K562 (cell line): ENCODE data around the gene ARHGEF12. TPM values are rescaled to one million over a fixed set of nuclear protein-coding genes. Genes with fewer than 3 reads are reported as not detected.

Source experiments
- ATAC-seq: fragments of 200-7000 bp; cut with Tn5 transposase; 3 replicates; pipeline ENCODE4 v1.9.1; 2020; ENCODE audit warnings: moderate library complexity
- BruUV-seq: library from RNA; stranded (reverse); fragments of 400-500 nt; replicated peaks from 2 replicates; lab custom pipeline; 2021; lab: Mats Ljungman, UMichigan
- CTCF ChIA-PET: fragments of 300-600 bp; formaldehyde crosslinking; extraction: SDS; loops from one replicate; lab custom pipeline; 2021; ENCODE audit warnings: low intra/inter-chr PET ratio; lab: Yijun Ruan, JAX
- POLR2A ChIA-PET: fragments of 300-600, 350-650 bp; sonication (Branson Sonifier 250); formaldehyde crosslinking; extraction: SDS; loops from one replicate; lab custom pipeline; 2021; ENCODE audit warnings: antibody characterized with exemption, inconsistent platforms; lab: Yijun Ruan, JAX
- DNase-seq, 4 experiments: peaks; one replicate each; pipeline versions ENCODE4 v3.0.0 to v3.0.0-alpha.2; 2011 to 2018; ENCODE audit warnings: low spot score in 3 of 4, mixed read lengths in 3 of 4; ENCODE audit errors: extremely low read depth in 1 of 4
- FAIRE-seq: peaks from 2 replicates; lab custom pipeline; 2011; peaks lifted over from hg19 to GRCh38; lab: Jason Lieb, UNC
- H2AFZ ChIP-seq: 2 replicates; pipeline ENCODE4 v1.6.0; 2011; ENCODE audit warnings: low read depth, low read length, control low read depth, inconsistent platforms
- H3K27ac ChIP-seq: fragments of 200-600 bp; 3 replicates; pipeline ENCODE4 v1.8.0; 2011; ENCODE audit warnings: low read depth, mild to moderate bottlenecking, control low read depth, inconsistent platforms, low read length, moderate library complexity, mixed read lengths; ENCODE audit errors: extremely low read depth
- H3K27me3 ChIP-seq, 2 experiments: fragments of 300-600 bp in 1 of 2; 2 replicates in 1 of 2; 3 replicates in 1 of 2; pipeline versions ENCODE4 v1.6.0 to v1.8.0; 2011; ENCODE audit warnings: inconsistent platforms in 2 of 2, low read length in 2 of 2, mild to moderate bottlenecking in 1 of 2, mixed read lengths in 1 of 2, moderate library complexity in 1 of 2; ENCODE audit not compliant: control insufficient read depth in 2 of 2, insufficient read depth in 2 of 2
- H3K36me3 ChIP-seq: fragments of 300-600 bp; 3 replicates; pipeline ENCODE4 v1.8.0; 2011; ENCODE audit warnings: mild to moderate bottlenecking, low read length, inconsistent platforms; ENCODE audit not compliant: control insufficient read depth, insufficient read depth
- H3K4me1 ChIP-seq, 2 experiments: fragments of 200-600 bp in 1 of 2; replicated peaks in 1 of 2; 2 replicates in 1 of 2; 3 replicates in 1 of 2; pipeline versions ENCODE4 v1.5.1 to v1.8.0; 2011; ENCODE audit warnings: inconsistent platforms in 2 of 2, low read length in 2 of 2, mild to moderate bottlenecking in 1 of 2, mixed read lengths in 1 of 2, moderate library complexity in 1 of 2; ENCODE audit not compliant: control insufficient read depth in 2 of 2, insufficient read depth in 2 of 2
- H3K4me2 ChIP-seq: 2 replicates; pipeline ENCODE4 v1.6.1; 2011; ENCODE audit warnings: low read length, control low read depth, inconsistent platforms, mixed read lengths; ENCODE audit not compliant: insufficient read depth
- H3K4me3 ChIP-seq: fragments of 200-600 bp; sonication (generic), shearing (Covaris generic); 2 replicates; pipeline ENCODE4 v1.5.1; 2016; ENCODE audit warnings: control low read depth, inconsistent platforms
- H3K79me2 ChIP-seq: fragments of 200-600 bp; 3 replicates; pipeline ENCODE4 v1.8.0; 2011; ENCODE audit warnings: low read length, inconsistent platforms; ENCODE audit not compliant: control insufficient read depth, insufficient read depth
- H3K9ac ChIP-seq, 2 experiments: 2 replicates each; pipeline versions ENCODE4 v1.6.0 to v1.6.1; 2011; ENCODE audit warnings: low read depth in 2 of 2, low read length in 2 of 2, control low read depth in 1 of 2, inconsistent platforms in 1 of 2, mild to moderate bottlenecking in 1 of 2, mixed read lengths in 1 of 2; ENCODE audit not compliant: insufficient read depth in 1 of 2
- H3K9me1 ChIP-seq: one replicate; pipeline ENCODE4 v1.6.0; 2011; ENCODE audit warnings: inconsistent platforms, mild to moderate bottlenecking, low read length, moderate library complexity; ENCODE audit not compliant: control insufficient read depth, insufficient read depth
- H3K9me3 ChIP-seq: replicated peaks from 2 replicates; pipeline ENCODE4 v1.5.1; 2011; ENCODE audit warnings: low read depth, low read length, inconsistent platforms; ENCODE audit not compliant: control insufficient read depth, insufficient read depth
- H4K20me1 ChIP-seq: replicated peaks from 2 replicates; pipeline ENCODE4 v1.6.1; 2011; ENCODE audit warnings: low read length, inconsistent platforms, mixed read lengths; ENCODE audit not compliant: control insufficient read depth, insufficient read depth
- DNMT1 ChIP-seq: fragments of 450-650 bp; IDR thresholded peaks from 2 replicates; pipeline ENCODE4 v1.6.1; 2016; ENCODE audit warnings: antibody characterized with exemption, mild to moderate bottlenecking
- E2F3 ChIP-seq: fragments of 250-450 bp; sonication (Bioruptor Pico); IDR thresholded peaks from 2 replicates; pipeline ENCODE4 v1.4.0; 2020; ENCODE audit warnings: mild to moderate bottlenecking
- HNRNPH1 ChIP-seq: fragments of 200-400 bp; formaldehyde crosslinking; optimal IDR thresholded peaks from 2 replicates; pipeline ENCODE3; 2017; ENCODE audit warnings: low read depth, mild to moderate bottlenecking, low read length, moderate library complexity
- HSF4 ChIP-seq: fragments of 250-450 bp; sonication (Bioruptor Pico); IDR thresholded peaks from 2 replicates; pipeline ENCODE4 v2.1.2; 2022; ENCODE audit warnings: mild to moderate bottlenecking, moderate library complexity, borderline replicate concordance
- KLF1 ChIP-seq: fragments of 450-650 bp; IDR thresholded peaks from 2 replicates; pipeline ENCODE4 v1.6.1; 2016; ENCODE audit warnings: missing genetic modification characterization, missing compliant biosample characterization
- RCOR1 ChIP-seq, 2 experiments: IDR thresholded peaks; 2 replicates each; pipeline ENCODE4 v1.6.1; 2012; ENCODE audit warnings: low read depth in 2 of 2, low read length in 2 of 2, borderline replicate concordance in 1 of 2, improper control_type of control experiment in 1 of 2
- ZNF217 ChIP-seq: sonication (generic); formaldehyde crosslinking; IDR thresholded peaks from 2 replicates; pipeline ENCODE4 v1.8.0; 2022; ENCODE audit warnings: mild to moderate bottlenecking, missing genetic modification reagents
- WGBS: fragments of 100-300 bp; shearing (Covaris generic); methylation state at CpG from one replicate; pipeline ENCODE4 v1.1.6; 2016; ENCODE audit warnings: low coverage, mixed read lengths; ENCODE audit not compliant: insufficient coverage; ENCODE audit errors: missing lambda C conversion rate; 5-methylcytosine and 5-hydroxymethylcytosine counted together
- in situ Hi-C: fragments of 300-500 bp; cut with MboI; formaldehyde crosslinking; loops from 4 replicates; pipeline ENCODE4 v1.15.0; 2018; ENCODE audit warnings: inconsistent platforms, mixed read lengths
- intact Hi-C: fragments of 100-400 bp; cut with micrococcal nuclease; formaldehyde crosslinking; loops from 2 replicates; pipeline ENCODE4 v1.14.2; 2022
- polyA plus RNA-seq, 8 experiments: library from polyadenylated mRNA; depleted of rRNA in 4 of 8; stranded (reverse) in 5 of 8; unstranded in 3 of 8; fragments of >200 nt; fragmentation: Nextera tagmentation in 2 of 8; fragmentation: Illumina TruSeq in 1 of 8; extraction: Ambion mirVana in 2 of 8; extraction: Trizol in 1 of 8; gene quantifications; 2 replicates each; pipeline versions ENCODE4 v1.2.1 to v1.2.3, GENCODE V29; 2011 to 2014; ENCODE audit warnings: inconsistent platforms in 1 of 8, missing spikeins in 1 of 8
- total RNA-seq, 7 experiments: library from RNA; depleted of rRNA in 6 of 7; stranded (reverse); fragments of >200 nt in 6 of 7; fragmentation: Illumina TruSeq in 2 of 7; extraction: Trizol in 2 of 7; gene quantifications; 2 replicates each; pipeline versions ENCODE4 v1.2.1 to v1.2.3, GENCODE V29; 2011 to 2021; ENCODE audit warnings: low replicate concordance in 1 of 7

The ARHGEF12 gene
- total and polyA plus RNA-seq, 9 of the 15 experiments (the other 6 are each of a cell fraction or from before 2014, with no cell fraction given) = 3.5 to 51.7 (median 29.5) TPM

- intact Hi-C loops = no loop called here
- no peak for TF ChIP-seq ZNF217 (CRISPR knock-in tag)
- no peak for TF ChIP-seq DNMT1
- no peak for TF ChIP-seq HSF4 (CRISPR knock-in tag)
- TF ChIP-seq RCOR1 (IDR thresholded peaks at IDR 0.05; ENCODE audit: borderline replicate concordance in 1 of 2, low read depth in 2 of 2, low read length in 2 of 2) = no peak
- no peak for TF ChIP-seq HNRNPH1
- no peak for TF ChIP-seq E2F3 (CRISPR knock-in tag)
- no peak for TF ChIP-seq KLF1 (tag)
- Histone ChIP-seq H3K9ac (no peak overlapping the region), H4K20me1 (peaks cover 24% of the 10 kb centered on the region), H3K36me3 (no peaks in the 10 kb centered on the region), H3K9me3 (no peaks in the 10 kb centered on the region), H3K4me2 (no peak overlapping the region), H3K27me3 (no peaks in the 10 kb centered on the region), H3K9me1 (peaks cover 3% of the 10 kb centered on the region), H2AFZ (no peak overlapping the region), H3K27ac (no peak overlapping the region), H3K4me3 (no peak overlapping the region), H3K79me2 (peaks cover 79% of the 10 kb centered on the region), H3K4me1 (peaks cover 0 to 12% of the 10 kb centered on the region in 2 experiments; a peak in 1 of 5 replicates)
- ChIA-PET CTCF (no interaction called here), POLR2A (interaction anchor here (0.6 to 2.3 kb wide), 4 partner anchors 10 to 84 kb away, joined by 3 to 7 read pairs (median 3); no protein-coding TSS in a partner anchor)
- FAIRE-seq = no peak
- in situ Hi-C loops = no loop called here
- ATAC-seq = no peak
- BruUV-seq = no TSS peak
- 40% methylated on average over 1 of the region's 1 CpG for WGBS
- DNase-seq = no peak
Observed at GRCh38 chr11:120401506-120401905, 65.3 kb downstream of the ARHGEF12 start.
